Fibroblast of pulmonary artery (primary cell): ENCODE data around the gene SKAP2.

Experiments
- DNase-seq: peaks from one replicate; pipeline ENCODE4 v3.0.0-alpha.2; 2010; ENCODE audit warnings: low read depth
- H3K4me3 ChIP-seq: replicated peaks from 2 replicates; pipeline ENCODE4 v1.5.1; 2011; ENCODE audit warnings: low read depth, mild to moderate bottlenecking, control low read depth, low read length, moderate library complexity
- TF ChIP-seq, protein P1 (sequence below): IDR thresholded peaks from 2 replicates; pipeline ENCODE4 v1.5.1; 2011; ENCODE audit warnings: mild to moderate bottlenecking, control low read depth, low read length, inconsistent platforms; ENCODE audit errors: missing control alignments

SKAP2 gene, protein sequence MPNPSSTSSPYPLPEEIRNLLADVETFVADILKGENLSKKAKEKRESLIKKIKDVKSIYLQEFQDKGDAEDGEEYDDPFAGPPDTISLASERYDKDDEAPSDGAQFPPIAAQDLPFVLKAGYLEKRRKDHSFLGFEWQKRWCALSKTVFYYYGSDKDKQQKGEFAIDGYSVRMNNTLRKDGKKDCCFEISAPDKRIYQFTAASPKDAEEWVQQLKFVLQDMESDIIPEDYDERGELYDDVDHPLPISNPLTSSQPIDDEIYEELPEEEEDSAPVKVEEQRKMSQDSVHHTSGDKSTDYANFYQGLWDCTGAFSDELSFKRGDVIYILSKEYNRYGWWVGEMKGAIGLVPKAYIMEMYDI

GRCh38 chr7:26864309-26865093, at the start of gene SKAP2:
SKAP2 (minus strand) TSS chr7:26864590; CDS start chr7:26864429, 161 bp downstream.
- H3K4me3 ChIP-seq: peak within 1 kb of the TSS; percentile 92
- TF ChIP-seq, protein P1, sequence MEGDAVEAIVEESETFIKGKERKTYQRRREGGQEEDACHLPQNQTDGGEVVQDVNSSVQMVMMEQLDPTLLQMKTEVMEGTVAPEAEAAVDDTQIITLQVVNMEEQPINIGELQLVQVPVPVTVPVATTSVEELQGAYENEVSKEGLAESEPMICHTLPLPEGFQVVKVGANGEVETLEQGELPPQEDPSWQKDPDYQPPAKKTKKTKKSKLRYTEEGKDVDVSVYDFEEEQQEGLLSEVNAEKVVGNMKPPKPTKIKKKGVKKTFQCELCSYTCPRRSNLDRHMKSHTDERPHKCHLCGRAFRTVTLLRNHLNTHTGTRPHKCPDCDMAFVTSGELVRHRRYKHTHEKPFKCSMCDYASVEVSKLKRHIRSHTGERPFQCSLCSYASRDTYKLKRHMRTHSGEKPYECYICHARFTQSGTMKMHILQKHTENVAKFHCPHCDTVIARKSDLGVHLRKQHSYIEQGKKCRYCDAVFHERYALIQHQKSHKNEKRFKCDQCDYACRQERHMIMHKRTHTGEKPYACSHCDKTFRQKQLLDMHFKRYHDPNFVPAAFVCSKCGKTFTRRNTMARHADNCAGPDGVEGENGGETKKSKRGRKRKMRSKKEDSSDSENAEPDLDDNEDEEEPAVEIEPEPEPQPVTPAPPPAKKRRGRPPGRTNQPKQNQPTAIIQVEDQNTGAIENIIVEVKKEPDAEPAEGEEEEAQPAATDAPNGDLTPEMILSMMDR: no peak
- peak; percentile 99 for DNase-seq

- TF ChIP-seq, protein P1: no peak
- DNase-seq: no peak
- H3K4me3 ChIP-seq: no peak overlapping the region
Observed at GRCh38 chr7:26912933-26913536, 48.6 kb upstream of the SKAP2 start.

GRCh38 chr7:26912338-26912737, 47.9 kb upstream of the SKAP2 start:
- H3K4me3 ChIP-seq: no peak overlapping the region
- no peak for DNase-seq
- TF ChIP-seq, protein P1: no peak

- TF ChIP-seq, protein P1: no peak
- peak; percentile 29 for DNase-seq
- H3K4me3 ChIP-seq: no peak overlapping the region
Observed at GRCh38 chr7:26910221-26910620, 45.8 kb upstream of the SKAP2 start.

DNA sequence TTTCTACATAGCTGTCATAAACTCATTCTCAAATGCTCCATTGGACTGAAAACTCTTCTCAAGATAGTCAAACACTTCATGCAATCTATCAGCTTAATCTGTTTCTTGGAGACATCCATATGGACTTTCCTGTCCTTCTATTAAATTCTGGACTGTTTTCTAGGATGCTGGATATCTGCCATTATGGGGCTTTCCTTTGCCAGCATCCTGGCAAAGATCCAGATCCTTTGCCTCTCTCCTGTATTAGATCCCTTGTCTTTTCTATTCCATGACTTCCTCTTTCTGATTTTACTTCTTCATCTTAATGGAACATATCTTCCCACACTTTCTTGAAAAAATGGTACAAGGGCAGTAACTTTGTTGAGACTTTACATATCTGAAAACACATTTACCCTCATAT, 35.9 kb upstream of the SKAP2 start:
- no peak overlapping the region for H3K4me3 ChIP-seq
- TF ChIP-seq, protein P1: no peak
- DNase-seq: no peak

- TF ChIP-seq, protein P1: no peak
- no peak overlapping the region for H3K4me3 ChIP-seq
- no peak for DNase-seq
Observed at GRCh38 chr7:26899519-26899918, 35.1 kb upstream of the SKAP2 start.
